GM23338 (cell line): ENCODE data around the gene MAP3K7CL. TPM values are rescaled to one million over a fixed set of nuclear protein-coding genes. Genes with fewer than 3 reads are reported as not detected.

ENCODE experiments used
- ATAC-seq: fragments of 200-7000 bp; cut with Tn5 transposase; 3 replicates; pipeline ENCODE4 v1.9.1; 2020
- DNase-seq: peaks from one replicate; pipeline ENCODE4 v3.0.0-alpha.2; 2015; ENCODE audit warnings: low spot score
- H2AFZ ChIP-seq: fragments of 200-600 bp; sonication (generic); 2 replicates; pipeline ENCODE4 v1.8.0; 2016; ENCODE audit warnings: antibody characterized with exemption, mild to moderate bottlenecking, moderate library complexity
- H3F3A ChIP-seq: fragments of 200-600 bp; sonication (generic); replicated peaks from 2 replicates; pipeline ENCODE4 v1.8.0; 2017; ENCODE audit warnings: antibody characterized with exemption, mixed run types, low read depth
- H3K27ac ChIP-seq: fragments of 200-600 bp; sonication (generic); 2 replicates; pipeline ENCODE4 v1.6.1; 2016; ENCODE audit warnings: low read depth
- H3K27me3 ChIP-seq: fragments of 200-600 bp; sonication (generic); 2 replicates; pipeline ENCODE4 v1.8.0; 2016; ENCODE audit warnings: mild to moderate bottlenecking, mixed run types, moderate library complexity; ENCODE audit not compliant: insufficient read depth
- H3K36me3 ChIP-seq: fragments of 200-600 bp; sonication (generic); 2 replicates; pipeline ENCODE4 v1.8.0; 2016; ENCODE audit warnings: mild to moderate bottlenecking; ENCODE audit not compliant: insufficient read depth
- H3K4me1 ChIP-seq: fragments of 200-600 bp; sonication (generic); 2 replicates; pipeline ENCODE4 v1.8.0; 2016; ENCODE audit warnings: mild to moderate bottlenecking, moderate library complexity; ENCODE audit not compliant: insufficient read depth
- H3K4me2 ChIP-seq: fragments of 200-600 bp; sonication (generic); 2 replicates; pipeline ENCODE4 v1.7.1; 2017; ENCODE audit warnings: mixed run types
- H3K4me3 ChIP-seq: fragments of 200-600 bp; sonication (generic); 2 replicates; pipeline ENCODE4 v1.6.1; 2016; ENCODE audit warnings: mixed run types
- H3K79me2 ChIP-seq: fragments of 200-600 bp; sonication (generic); replicated peaks from 2 replicates; pipeline ENCODE4 v1.8.0; 2017; ENCODE audit warnings: mild to moderate bottlenecking; ENCODE audit not compliant: insufficient read depth
- H3K9me2 ChIP-seq: fragments of 200-600 bp; sonication (generic); 2 replicates; pipeline ENCODE4 v1.8.0; 2017; ENCODE audit not compliant: insufficient read depth
- H4K20me1 ChIP-seq: fragments of 200-600 bp; sonication (generic); replicated peaks from 2 replicates; pipeline ENCODE4 v1.8.0; 2017; ENCODE audit warnings: mild to moderate bottlenecking; ENCODE audit not compliant: insufficient read depth
- H3K27ac Mint-ChIP-seq: 2 replicates; pipeline ENCODE4 v1.8.0; 2020; ENCODE audit warnings: inconsistent platforms, mild to moderate bottlenecking, moderate library complexity, mixed read lengths
- H3K27me3 Mint-ChIP-seq: 3 replicates; pipeline ENCODE4 v1.8.0; 2022; ENCODE audit warnings: low read depth, mild to moderate bottlenecking, moderate library complexity, mixed read lengths, inconsistent platforms; ENCODE audit not compliant: insufficient read depth, poor library complexity
- H3K36me3 Mint-ChIP-seq: 3 replicates; pipeline ENCODE4 v1.8.0; 2021; ENCODE audit warnings: low read depth, mild to moderate bottlenecking, inconsistent platforms, moderate library complexity, mixed read lengths
- H3K4me1 Mint-ChIP-seq: 3 replicates; pipeline ENCODE4 v1.8.0; 2020; ENCODE audit warnings: mild to moderate bottlenecking, inconsistent platforms, mixed read lengths
- H3K4me3 Mint-ChIP-seq: 3 replicates; pipeline ENCODE4 v1.8.0; 2021; ENCODE audit warnings: moderate library complexity, mild to moderate bottlenecking, inconsistent platforms, mixed read lengths
- H3K9me3 Mint-ChIP-seq: 3 replicates; pipeline ENCODE4 v1.8.0; 2020; ENCODE audit warnings: moderate library complexity, mild to moderate bottlenecking, inconsistent platforms, mixed read lengths
- CREB1 ChIP-seq: fragments of 250-450 bp; sonication (Bioruptor Pico); IDR thresholded peaks from 2 replicates; pipeline ENCODE4 v1.5.0; 2020; ENCODE audit warnings: low read depth, mild to moderate bottlenecking, moderate library complexity
- EZH2 ChIP-seq: fragments of 200-600 bp; sonication (generic); IDR thresholded peaks from one replicate; pipeline ENCODE4 v1.8.0; 2017; ENCODE audit warnings: antibody characterized with exemption, mild to moderate bottlenecking, low read depth; ENCODE audit not compliant: unreplicated experiment
- EZH2phosphoT487 ChIP-seq: fragments of 200-600 bp; sonication (generic); IDR thresholded peaks from one replicate; pipeline ENCODE4 v1.8.1; 2018; ENCODE audit warnings: antibody characterized with exemption; ENCODE audit not compliant: unreplicated experiment
- JUNB ChIP-seq: IDR thresholded peaks from one replicate; pipeline ENCODE4 v1.6.1; 2016; ENCODE audit warnings: antibody characterized with exemption; ENCODE audit not compliant: unreplicated experiment
- NANOG ChIP-seq: IDR thresholded peaks from 2 replicates; pipeline ENCODE4 v1.6.1; 2016; ENCODE audit warnings: antibody characterized with exemption, borderline replicate concordance
- POLR2AphosphoS5 ChIP-seq: IDR thresholded peaks from 2 replicates; pipeline ENCODE4 v1.6.1; 2016; ENCODE audit warnings: antibody characterized with exemption, low read depth
- STAT1 ChIP-seq: IDR thresholded peaks from one replicate; pipeline ENCODE4 v1.6.1; 2016; ENCODE audit warnings: antibody characterized with exemption; ENCODE audit not compliant: unreplicated experiment
- ZNF114 ChIP-seq: fragments of 250-450 bp; sonication (Bioruptor Pico); IDR thresholded peaks from 2 replicates; pipeline ENCODE4 v1.5.0; 2020; ENCODE audit warnings: mild to moderate bottlenecking, moderate library complexity
- ZNF331 ChIP-seq: fragments of 250-450 bp; sonication (Bioruptor Pico); IDR thresholded peaks from 2 replicates; pipeline ENCODE4 v1.5.0; 2020; ENCODE audit warnings: low read depth, mild to moderate bottlenecking, moderate library complexity
- polyA plus RNA-seq: library from polyadenylated mRNA; unstranded; fragments of >200 nt; fragmentation: Nextera tagmentation; extraction: Ambion mirVana; gene quantifications from 2 replicates; pipeline ENCODE4 v1.2.1, GENCODE V29; 2016
- total RNA-seq: library from RNA; depleted of rRNA; stranded (reverse); fragments of >200 nt; shearing (Covaris generic); gene quantifications from 2 replicates; pipeline ENCODE4 v1.2.3, GENCODE V29; 2014
- TF ChIP-seq, protein P1 (sequence below): fragments of 250-450 bp; sonication (Bioruptor Pico); IDR thresholded peaks from 2 replicates; pipeline ENCODE4 v1.5.0; 2020; ENCODE audit warnings: mild to moderate bottlenecking, moderate library complexity
- TF ChIP-seq, protein P2 (sequence below): IDR thresholded peaks from one replicate; pipeline ENCODE4 v1.6.1; 2018; ENCODE audit warnings: antibody characterized with exemption; ENCODE audit not compliant: unreplicated experiment
- TF ChIP-seq, protein P3 (sequence below): IDR thresholded peaks from 2 replicates; pipeline ENCODE4 v1.6.1; 2016; ENCODE audit warnings: antibody characterized with exemption
- TF ChIP-seq, protein P4 (sequence below), 2 experiments: fragments of 200-600 bp in 1 of 2; sonication (generic) in 1 of 2; conservative IDR thresholded peaks; 2 replicates each; pipeline versions ENCODE4 v1.5.1 to v1.6.1; 2016 to 2017; ENCODE audit warnings: antibody characterized with exemption in 2 of 2, low read depth in 2 of 2, mild to moderate bottlenecking in 2 of 2, moderate library complexity in 1 of 2

The MAP3K7CL gene
- total and polyA plus RNA-seq, 2 experiments from 2014 or later: 2.4 to 3.6 TPM

DNA sequence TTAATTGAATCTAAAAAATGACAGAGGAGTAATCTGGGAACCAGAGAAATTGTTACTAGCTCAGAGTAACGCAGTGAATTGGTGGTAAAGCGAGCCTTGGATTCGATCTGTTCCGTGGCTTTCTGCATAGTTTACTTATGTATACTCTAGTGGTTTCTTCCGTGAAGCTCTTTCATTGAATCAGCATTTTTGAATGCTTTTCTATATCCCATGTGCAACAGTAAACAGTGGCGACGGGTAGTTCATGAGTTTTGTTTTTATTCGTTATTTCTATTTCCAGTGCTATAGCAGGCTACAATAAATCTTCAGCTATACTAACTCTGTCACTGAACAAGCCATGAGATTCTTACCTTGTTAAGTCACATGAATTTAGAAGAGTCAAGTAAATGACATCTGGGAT is 14.5 kb upstream of the MAP3K7CL start:
- H3K36me3 Mint-ChIP-seq: no peaks in the 10 kb centered on the region
- H3K27ac Mint-ChIP-seq: no peak overlapping the region
- Histone ChIP-seq H3K9me2 (0 out of 2 replicates have a peak, but pooled peaks cover 3% of the 10 kb centered on the region), H4K20me1 (no peaks in the 10 kb centered on the region), H2AFZ (no peak overlapping the region), H3K27ac (no peak overlapping the region), H3K4me1 (peaks cover 9% of the 10 kb centered on the region), H3K27me3 (no peaks in the 10 kb centered on the region), H3K36me3 (no peaks in the 10 kb centered on the region), H3K4me2 (no peak overlapping the region), H3K79me2 (no peaks in the 10 kb centered on the region), H3K4me3 (no peak overlapping the region), H3F3A (no peaks in the 10 kb centered on the region)
- H3K4me3 Mint-ChIP-seq: no peak overlapping the region
- peaks cover 6% of the 10 kb centered on the region for H3K27me3 Mint-ChIP-seq
- H3K9me3 Mint-ChIP-seq: no peaks in the 10 kb centered on the region
- ATAC-seq: no peak
- DNase-seq: no peak
- TF ChIP-seq EZH2 (no peak), JUNB (no peak), CREB1 (no peak), STAT1 (no peak), POLR2AphosphoS5 (no peak), ZNF331 (CRISPR knock-in tag) (no peak), EZH2phosphoT487 (no peak), NANOG (no peak), ZNF114 (CRISPR knock-in tag) (no peak)
- TF ChIP-seq, protein P1, sequence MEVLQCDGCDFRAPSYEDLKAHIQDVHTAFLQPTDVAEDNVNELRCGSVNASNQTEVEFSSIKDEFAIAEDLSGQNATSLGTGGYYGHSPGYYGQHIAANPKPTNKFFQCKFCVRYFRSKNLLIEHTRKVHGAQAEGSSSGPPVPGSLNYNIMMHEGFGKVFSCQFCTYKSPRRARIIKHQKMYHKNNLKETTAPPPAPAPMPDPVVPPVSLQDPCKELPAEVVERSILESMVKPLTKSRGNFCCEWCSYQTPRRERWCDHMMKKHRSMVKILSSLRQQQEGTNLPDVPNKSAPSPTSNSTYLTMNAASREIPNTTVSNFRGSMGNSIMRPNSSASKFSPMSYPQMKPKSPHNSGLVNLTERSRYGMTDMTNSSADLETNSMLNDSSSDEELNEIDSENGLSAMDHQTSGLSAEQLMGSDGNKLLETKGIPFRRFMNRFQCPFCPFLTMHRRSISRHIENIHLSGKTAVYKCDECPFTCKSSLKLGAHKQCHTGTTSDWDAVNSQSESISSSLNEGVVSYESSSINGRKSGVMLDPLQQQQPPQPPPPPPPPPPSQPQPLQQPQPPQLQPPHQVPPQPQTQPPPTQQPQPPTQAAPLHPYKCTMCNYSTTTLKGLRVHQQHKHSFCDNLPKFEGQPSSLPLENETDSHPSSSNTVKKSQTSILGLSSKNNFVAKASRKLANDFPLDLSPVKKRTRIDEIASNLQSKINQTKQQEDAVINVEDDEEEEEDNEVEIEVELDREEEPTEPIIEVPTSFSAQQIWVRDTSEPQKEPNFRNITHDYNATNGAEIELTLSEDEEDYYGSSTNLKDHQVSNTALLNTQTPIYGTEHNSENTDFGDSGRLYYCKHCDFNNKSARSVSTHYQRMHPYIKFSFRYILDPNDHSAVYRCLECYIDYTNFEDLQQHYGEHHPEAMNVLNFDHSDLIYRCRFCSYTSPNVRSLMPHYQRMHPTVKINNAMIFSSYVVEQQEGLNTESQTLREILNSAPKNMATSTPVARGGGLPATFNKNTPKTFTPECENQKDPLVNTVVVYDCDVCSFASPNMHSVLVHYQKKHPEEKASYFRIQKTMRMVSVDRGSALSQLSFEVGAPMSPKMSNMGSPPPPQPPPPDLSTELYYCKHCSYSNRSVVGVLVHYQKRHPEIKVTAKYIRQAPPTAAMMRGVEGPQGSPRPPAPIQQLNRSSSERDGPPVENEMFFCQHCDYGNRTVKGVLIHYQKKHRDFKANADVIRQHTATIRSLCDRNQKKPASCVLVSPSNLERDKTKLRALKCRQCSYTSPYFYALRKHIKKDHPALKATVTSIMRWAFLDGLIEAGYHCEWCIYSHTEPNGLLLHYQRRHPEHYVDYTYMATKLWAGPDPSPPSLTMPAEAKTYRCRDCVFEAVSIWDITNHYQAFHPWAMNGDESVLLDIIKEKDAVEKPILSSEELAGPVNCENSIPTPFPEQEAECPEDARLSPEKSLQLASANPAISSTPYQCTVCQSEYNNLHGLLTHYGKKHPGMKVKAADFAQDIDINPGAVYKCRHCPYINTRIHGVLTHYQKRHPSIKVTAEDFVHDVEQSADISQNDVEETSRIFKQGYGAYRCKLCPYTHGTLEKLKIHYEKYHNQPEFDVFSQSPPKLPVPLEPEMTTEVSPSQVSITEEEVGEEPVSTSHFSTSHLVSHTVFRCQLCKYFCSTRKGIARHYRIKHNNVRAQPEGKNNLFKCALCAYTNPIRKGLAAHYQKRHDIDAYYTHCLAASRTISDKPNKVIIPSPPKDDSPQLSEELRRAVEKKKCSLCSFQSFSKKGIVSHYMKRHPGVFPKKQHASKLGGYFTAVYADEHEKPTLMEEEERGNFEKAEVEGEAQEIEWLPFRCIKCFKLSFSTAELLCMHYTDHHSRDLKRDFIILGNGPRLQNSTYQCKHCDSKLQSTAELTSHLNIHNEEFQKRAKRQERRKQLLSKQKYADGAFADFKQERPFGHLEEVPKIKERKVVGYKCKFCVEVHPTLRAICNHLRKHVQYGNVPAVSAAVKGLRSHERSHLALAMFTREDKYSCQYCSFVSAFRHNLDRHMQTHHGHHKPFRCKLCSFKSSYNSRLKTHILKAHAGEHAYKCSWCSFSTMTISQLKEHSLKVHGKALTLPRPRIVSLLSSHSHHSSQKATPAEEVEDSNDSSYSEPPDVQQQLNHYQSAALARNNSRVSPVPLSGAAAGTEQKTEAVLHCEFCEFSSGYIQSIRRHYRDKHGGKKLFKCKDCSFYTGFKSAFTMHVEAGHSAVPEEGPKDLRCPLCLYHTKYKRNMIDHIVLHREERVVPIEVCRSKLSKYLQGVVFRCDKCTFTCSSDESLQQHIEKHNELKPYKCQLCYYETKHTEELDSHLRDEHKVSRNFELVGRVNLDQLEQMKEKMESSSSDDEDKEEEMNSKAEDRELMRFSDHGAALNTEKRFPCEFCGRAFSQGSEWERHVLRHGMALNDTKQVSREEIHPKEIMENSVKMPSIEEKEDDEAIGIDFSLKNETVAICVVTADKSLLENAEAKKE (CRISPR knock-in tag): no peak
- TF ChIP-seq, protein P2, sequence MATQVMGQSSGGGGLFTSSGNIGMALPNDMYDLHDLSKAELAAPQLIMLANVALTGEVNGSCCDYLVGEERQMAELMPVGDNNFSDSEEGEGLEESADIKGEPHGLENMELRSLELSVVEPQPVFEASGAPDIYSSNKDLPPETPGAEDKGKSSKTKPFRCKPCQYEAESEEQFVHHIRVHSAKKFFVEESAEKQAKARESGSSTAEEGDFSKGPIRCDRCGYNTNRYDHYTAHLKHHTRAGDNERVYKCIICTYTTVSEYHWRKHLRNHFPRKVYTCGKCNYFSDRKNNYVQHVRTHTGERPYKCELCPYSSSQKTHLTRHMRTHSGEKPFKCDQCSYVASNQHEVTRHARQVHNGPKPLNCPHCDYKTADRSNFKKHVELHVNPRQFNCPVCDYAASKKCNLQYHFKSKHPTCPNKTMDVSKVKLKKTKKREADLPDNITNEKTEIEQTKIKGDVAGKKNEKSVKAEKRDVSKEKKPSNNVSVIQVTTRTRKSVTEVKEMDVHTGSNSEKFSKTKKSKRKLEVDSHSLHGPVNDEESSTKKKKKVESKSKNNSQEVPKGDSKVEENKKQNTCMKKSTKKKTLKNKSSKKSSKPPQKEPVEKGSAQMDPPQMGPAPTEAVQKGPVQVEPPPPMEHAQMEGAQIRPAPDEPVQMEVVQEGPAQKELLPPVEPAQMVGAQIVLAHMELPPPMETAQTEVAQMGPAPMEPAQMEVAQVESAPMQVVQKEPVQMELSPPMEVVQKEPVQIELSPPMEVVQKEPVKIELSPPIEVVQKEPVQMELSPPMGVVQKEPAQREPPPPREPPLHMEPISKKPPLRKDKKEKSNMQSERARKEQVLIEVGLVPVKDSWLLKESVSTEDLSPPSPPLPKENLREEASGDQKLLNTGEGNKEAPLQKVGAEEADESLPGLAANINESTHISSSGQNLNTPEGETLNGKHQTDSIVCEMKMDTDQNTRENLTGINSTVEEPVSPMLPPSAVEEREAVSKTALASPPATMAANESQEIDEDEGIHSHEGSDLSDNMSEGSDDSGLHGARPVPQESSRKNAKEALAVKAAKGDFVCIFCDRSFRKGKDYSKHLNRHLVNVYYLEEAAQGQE: no peak
- TF ChIP-seq, protein P3, sequence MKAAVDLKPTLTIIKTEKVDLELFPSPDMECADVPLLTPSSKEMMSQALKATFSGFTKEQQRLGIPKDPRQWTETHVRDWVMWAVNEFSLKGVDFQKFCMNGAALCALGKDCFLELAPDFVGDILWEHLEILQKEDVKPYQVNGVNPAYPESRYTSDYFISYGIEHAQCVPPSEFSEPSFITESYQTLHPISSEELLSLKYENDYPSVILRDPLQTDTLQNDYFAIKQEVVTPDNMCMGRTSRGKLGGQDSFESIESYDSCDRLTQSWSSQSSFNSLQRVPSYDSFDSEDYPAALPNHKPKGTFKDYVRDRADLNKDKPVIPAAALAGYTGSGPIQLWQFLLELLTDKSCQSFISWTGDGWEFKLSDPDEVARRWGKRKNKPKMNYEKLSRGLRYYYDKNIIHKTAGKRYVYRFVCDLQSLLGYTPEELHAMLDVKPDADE: no peak
- TF ChIP-seq, protein P4, sequence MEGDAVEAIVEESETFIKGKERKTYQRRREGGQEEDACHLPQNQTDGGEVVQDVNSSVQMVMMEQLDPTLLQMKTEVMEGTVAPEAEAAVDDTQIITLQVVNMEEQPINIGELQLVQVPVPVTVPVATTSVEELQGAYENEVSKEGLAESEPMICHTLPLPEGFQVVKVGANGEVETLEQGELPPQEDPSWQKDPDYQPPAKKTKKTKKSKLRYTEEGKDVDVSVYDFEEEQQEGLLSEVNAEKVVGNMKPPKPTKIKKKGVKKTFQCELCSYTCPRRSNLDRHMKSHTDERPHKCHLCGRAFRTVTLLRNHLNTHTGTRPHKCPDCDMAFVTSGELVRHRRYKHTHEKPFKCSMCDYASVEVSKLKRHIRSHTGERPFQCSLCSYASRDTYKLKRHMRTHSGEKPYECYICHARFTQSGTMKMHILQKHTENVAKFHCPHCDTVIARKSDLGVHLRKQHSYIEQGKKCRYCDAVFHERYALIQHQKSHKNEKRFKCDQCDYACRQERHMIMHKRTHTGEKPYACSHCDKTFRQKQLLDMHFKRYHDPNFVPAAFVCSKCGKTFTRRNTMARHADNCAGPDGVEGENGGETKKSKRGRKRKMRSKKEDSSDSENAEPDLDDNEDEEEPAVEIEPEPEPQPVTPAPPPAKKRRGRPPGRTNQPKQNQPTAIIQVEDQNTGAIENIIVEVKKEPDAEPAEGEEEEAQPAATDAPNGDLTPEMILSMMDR (conservative IDR thresholded peaks at IDR 0.05; ENCODE audit: low read depth in 2 of 2): no peak
- peaks cover 17% of the 10 kb centered on the region for H3K4me1 Mint-ChIP-seq
